ENCODE measurements around the gene HNRNPD.
"Not testable (repeated sequence)": the region's sequence is repeated elsewhere in the genome, so short reads cannot be mapped to it uniquely, and the experiment has no call there.

DNA sequence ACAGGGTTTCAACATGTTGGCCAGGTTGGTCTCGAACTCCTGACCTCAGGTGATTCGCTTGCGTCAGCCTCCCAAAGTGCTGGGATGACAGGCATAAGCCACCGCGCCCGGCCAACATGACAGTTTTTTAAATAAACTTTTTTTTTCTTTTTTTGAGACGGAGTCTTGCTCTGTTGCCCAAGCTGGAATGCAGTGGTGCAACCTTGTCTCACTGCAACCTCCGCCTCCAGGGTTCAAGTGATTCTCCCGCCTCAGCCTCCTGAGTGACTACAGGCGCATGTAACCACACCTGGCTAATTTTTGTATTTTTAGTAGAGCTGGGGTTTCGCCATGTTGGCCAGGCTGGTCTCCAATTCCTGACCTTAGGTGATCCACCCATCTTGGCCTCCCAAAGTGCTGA lies 7.4 kb downstream of the HNRNPD start:
- TF ChIP-seq, protein P1, sequence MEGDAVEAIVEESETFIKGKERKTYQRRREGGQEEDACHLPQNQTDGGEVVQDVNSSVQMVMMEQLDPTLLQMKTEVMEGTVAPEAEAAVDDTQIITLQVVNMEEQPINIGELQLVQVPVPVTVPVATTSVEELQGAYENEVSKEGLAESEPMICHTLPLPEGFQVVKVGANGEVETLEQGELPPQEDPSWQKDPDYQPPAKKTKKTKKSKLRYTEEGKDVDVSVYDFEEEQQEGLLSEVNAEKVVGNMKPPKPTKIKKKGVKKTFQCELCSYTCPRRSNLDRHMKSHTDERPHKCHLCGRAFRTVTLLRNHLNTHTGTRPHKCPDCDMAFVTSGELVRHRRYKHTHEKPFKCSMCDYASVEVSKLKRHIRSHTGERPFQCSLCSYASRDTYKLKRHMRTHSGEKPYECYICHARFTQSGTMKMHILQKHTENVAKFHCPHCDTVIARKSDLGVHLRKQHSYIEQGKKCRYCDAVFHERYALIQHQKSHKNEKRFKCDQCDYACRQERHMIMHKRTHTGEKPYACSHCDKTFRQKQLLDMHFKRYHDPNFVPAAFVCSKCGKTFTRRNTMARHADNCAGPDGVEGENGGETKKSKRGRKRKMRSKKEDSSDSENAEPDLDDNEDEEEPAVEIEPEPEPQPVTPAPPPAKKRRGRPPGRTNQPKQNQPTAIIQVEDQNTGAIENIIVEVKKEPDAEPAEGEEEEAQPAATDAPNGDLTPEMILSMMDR (conservative IDR thresholded peaks at IDR 0.05 in 1 of 2, IDR thresholded peaks at IDR 0.05 in 1 of 2; ENCODE audit: low read depth in 1 of 2, low read length in 2 of 2) = not testable (repeated sequence)
- not testable (repeated sequence) for TF ChIP-seq EZH2 (IDR thresholded peaks at IDR 0.05; ENCODE audit: low read length, missing control alignments)
